Spleen (tissue), 7 donors: ENCODE data around the gene KIF1C.

Source experiments
- CTCF ChIP-seq, 11 experiments: fragments of 200-600 bp in 7 of 11; fragments of 450-650 bp in 4 of 11; sonication (generic) in 4 of 11; IDR thresholded peaks in 8 of 11; conservative IDR thresholded peaks in 3 of 11; 1 replicate in 7 of 11; 2 replicates in 4 of 11; pipeline versions ENCODE4 v1.4.0 to v1.8.0; 2016 to 2021; ENCODE audit warnings: antibody characterized with exemption in 11 of 11, inconsistent platforms in 4 of 11, mild to moderate bottlenecking in 1 of 11
- POLR2AphosphoS5 ChIP-seq, 3 donors: sonication (generic); formaldehyde crosslinking; IDR thresholded peaks; one replicate each; pipeline ENCODE4 v1.5.1; 2017; ENCODE audit warnings: antibody characterized with exemption in 3 of 3
- donor health status: DM: no; HTN: no; CAD: no; lungs with moderate emphysema.
- donor health status: DM: no; HTN: no; CAD: no.
- donor health status: DM: no; HTN: no; CAD: no.

- TF ChIP-seq CTCF (IDR thresholded peaks at IDR 0.05 in 8 of 11, conservative IDR thresholded peaks at IDR 0.05 in 3 of 11) = peak; percentile 64 to 88 (median 81)
- no peak for TF ChIP-seq POLR2AphosphoS5 (IDR thresholded peaks at IDR 0.05)
Measured at GRCh38 chr17:4980644-4981216, 17.0 kb upstream of the KIF1C start.
